ENCODE results near the gene HTR1D.

HTR1D gene

GRCh38 chr1:23184212-23184934, 32.9 kb downstream of the HTR1D start:
- no peak for DNase-seq

DNA sequence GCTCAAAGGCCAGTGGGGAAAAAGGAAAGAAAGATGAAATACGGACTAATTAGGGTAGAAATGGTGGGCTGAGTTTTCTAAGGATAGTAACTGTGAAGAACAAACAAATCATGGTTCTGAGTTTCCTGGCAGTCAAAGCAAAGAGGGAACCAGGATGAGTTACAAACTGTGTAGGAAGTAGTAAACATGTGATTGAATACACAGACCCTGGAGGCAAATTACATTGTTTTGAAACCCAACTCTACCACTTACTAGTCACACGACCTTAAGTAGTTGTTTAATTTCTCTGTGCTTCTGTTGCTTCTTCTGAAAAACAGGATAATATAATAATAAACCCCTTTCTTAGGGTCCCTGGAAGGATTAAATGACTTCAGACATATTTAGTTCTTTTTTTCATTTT, 37.4 kb downstream of the HTR1D start:
- no peak for DNase-seq

GRCh38 chr1:23178950-23179349, 38.4 kb downstream of the HTR1D start:
- DNase-seq = no peak

GRCh38 chr1:23178414-23178813, 38.9 kb downstream of the HTR1D start:
- DNase-seq = no peak

DNA sequence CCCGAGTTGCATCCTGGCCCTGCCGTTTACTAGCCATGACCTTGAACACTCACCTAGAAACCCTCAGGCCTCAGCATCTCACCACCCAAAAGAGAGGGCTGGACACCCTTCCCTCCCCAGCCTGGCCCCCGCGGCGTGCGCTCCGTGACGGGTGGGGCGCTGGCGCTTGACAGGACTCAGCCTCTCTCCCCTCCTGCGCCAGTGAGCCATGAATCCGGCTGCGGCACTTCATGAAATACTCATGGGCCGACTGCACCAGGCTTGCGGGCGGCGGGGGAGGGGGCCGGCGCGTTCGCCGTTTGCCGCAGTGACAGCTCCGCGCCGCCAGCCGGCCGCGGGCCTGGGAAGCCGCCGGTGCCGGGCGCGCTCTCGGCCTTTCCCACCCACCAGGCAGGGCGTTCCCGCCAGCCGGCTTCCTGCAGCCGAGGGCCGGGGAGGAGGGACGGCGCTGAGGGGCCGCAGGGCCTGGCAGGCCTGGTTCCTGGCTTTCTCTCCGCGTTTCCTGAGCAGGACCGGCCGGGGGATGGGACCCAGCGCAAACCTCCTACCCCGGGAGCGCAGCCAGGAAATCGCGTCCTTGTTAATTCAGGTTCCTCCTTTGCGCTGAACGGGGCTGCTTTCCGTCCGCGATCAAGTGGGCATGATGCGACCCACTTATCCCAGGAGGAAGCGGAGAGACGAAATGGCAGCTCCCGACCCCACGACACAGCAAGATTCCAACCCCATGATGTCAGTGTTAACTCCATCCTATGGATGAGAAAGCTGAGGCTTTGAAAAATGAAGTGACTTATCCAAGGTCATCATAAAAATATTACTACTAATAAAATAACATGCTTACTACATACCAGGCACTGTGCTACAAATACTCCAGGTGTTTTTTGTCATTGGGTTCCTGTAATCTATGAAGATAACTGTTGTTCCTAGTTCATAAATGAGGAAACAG, 39.6 kb downstream of the HTR1D start:
- DNase-seq = peak; percentile 38

DNA sequence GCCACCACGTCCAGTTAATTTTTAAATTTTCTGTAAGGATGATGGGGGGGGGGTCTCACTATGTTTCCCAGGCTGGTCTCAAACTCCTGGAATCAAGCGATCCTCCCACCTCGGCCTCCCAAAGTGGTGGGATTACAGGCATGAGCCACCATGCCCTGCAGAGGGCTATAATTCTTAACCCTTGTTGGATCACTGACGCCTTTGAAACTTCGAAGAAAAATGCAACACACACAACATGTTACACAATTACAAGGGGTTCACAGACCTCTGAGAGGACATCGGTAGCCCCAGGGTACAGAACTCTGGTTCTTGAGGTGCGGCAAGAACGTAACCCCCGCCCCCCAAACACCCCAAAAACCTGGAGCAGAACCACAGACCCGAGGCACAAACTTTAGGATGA, 40.3 kb downstream of the HTR1D start:
- DNase-seq = no peak

GRCh38 chr1:23174426-23175110, 42.7 kb downstream of the HTR1D start:
- DNase-seq = no peak

DNA sequence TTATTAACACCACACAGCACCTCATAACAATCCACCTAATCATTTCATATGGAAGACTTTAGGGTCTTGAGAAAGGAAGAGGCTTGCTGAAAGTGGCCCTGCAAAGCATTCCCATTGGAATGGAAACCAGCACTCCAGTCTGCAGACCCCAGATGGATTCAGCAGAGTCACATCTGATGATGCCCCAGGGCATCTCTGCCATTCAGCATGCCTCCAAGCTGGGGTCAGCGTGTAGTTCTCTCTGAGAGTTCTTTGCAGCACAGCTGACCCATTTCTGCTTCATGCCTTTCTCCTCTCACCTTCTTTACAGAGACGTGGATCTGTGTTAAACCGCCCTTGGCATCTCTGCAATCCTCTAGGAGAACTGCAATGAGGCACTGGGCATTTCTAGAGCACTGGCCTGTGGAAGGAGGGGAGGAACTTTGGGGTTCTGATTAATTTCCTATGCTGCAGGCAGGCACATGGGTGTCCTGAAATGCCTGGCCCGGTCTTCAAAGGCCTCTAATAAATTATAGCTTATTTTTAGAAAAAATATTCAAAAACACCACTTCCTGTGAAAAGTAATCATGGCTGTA, 46.0 kb downstream of the HTR1D start:
- no peak for DNase-seq

GRCh38 chr1:23169727-23170335, 47.5 kb downstream of the HTR1D start:
- DNase-seq = peak; percentile 57

GRCh38 chr1:23169195-23169575, 48.1 kb downstream of the HTR1D start:
- no peak for DNase-seq

DNA sequence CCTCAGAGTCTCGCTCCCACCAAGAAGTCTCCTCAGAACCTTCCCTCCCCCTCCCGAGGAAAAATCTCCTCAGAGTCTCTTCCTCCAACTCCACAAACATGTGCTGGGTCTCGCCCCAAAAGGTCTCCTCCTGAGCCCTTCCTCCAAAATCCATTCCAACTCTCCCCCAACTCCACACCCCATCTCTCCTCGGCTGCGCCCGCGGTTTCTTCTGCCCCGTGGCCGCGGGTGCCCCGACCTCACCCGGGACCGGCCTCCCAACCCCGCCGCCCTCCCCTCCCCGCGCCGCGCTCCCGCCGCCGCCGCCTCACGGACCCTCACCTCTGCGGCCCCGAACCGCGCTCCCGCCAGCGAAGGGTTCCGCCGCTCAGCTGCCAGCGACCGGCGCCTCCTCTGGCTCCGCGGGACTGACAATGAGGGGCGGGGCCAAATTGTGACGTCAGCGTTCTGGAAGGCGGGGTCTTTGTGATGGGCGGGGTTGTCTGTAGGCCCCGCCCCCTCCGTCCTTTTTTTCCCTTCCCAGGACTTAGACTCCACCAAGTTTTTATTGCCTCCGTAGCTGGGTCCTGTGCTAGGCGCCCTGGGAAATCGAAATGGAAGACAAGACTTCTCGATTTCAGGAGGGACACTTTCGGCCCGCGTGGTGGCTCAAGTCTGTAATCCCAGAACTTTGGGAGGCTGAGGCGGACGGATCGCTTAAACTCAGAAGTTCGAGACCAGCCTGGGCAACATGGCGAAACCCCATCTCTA, 48.7 kb downstream of the HTR1D start, which contains the start of gene LUZP1:
Gene LUZP1 (minus strand): TSS at position 412 of the 750 bp plus-strand sequence.
- peak; percentile 60 for DNase-seq

DNA sequence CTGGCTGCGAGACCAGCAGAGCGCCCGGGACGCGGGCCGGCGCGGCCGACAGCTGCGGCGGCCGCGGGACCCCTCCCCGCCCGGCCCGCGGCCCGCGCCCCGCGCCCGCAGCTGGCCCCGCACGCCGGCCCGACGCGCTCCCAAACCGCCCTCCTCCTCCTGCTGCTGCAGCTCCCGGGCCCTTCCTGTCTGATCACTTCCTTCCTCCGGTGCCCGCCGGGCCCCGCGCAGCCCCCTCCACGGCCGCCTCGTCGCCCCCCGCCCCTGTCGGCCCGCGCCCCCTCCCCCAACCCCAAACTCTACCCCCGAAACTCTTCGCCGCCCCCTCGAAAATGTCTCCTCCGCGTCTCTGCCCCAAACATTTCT, 49.2 kb downstream of the HTR1D start:
- DNase-seq = no peak

DNA sequence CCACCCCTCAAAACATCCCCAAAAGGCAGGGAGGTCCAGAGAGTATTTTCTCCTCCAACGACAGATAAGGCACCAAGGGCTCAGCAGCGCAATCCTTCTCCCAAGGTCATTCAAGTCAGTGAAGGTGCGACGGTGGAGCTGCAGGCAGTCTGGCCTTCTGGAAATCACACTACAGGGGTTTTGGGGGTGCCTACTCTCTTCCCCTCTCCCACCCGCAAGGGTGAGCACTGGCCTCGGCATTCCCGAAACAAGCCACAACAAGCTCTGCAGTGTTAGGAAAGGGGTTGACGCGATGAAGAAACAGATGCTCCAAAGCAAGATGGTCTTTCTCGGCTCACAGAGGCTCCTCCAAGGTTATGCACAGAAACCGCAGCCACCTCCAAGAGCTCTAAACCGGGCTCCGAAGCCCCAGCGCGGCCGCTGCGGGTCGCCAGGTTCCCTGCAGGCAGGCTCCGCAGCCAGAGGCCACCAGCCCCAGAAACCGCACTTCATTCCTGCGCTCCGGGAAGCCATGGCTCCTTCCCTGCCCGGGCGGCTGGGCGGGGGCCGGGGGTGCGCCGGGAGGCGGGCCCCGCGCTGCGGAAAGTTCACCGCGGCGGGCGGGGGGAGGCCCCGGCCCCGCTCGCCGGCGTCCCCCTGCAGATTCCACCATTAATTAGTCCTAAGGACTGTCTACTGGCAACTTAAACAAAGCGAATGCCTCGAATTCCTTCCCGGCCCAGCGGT, 49.8 kb downstream of the HTR1D start:
- DNase-seq = no peak

DNA sequence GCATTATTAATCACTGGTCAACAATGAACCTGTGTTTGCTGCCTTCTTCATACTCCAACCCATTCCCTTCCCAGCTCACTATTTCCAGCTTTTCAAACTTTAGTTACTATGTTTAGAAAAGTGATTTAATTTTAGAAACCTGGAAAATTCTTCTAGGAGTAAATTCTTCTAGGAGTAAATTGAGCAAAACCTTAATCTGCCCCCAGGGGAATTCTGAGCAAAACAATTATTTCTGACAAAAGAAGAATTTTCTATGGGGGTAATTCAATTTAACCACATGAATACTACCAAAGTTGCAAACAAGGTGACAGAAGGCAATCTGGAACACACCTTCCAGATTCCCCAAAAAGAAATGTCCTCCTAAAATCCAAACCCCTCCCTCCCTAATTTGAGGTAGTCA, 50.4 kb downstream of the HTR1D start:
- no peak for DNase-seq

- no peak for DNase-seq
Observed at GRCh38 chr1:23163395-23163794, 53.9 kb downstream of the HTR1D start.

- DNase-seq = no peak
Observed at GRCh38 chr1:23159963-23160877, 57.1 kb downstream of the HTR1D start.

- DNase-seq = no peak
Observed at GRCh38 chr1:23156940-23157339, 60.4 kb downstream of the HTR1D start.

DNA sequence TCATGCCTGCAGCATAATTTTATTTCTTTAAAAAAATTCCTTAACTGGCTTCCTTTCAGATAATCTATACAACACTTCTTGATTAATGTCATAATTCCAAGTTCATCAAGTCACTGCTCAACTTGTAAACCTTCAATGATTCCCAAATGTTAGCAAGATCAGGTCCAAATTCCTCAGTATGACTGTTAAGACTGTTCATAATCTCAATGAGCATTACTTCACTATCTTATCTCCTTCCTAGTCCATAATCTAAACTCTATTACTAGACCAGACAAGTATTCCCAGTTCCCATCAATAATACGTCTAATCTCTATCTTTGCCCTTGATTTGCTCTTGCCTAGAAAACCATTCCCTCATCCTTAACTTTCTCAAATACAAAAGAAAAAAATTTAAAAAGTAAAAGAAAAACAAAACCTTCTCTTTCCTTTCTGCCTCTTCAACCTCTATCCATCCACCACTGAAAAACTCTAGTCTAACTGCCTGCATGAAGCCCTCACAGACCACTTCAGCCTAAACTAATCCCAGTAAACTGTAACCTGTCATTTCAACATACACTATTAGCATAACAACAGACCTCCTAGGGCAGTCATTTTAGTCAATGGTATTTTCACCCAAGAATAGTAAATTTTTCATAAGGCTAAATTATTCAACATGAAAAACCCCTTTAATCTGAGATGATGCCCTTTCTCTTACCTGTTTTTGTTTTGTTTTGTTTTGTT, 64.2 kb downstream of the HTR1D start:
- no peak for DNase-seq

DNA sequence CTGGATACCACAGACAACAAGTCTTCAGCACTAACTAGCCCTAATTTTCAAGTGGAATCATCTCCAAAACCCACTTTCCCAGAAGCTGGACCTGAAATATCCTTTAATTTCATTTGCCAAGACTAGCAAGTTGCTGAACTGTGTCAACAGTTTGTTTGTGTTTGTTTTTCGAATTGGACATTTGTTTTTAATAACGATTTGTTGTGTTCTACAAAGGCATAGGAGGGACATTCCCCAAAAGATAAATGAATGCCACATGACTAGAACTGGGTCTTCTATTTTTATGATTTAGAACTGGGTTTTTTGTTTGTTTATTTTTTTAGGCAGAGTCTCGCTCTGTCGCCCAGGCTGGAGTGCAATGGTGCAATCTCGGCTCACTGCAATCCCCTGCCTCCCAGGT, 66.6 kb downstream of the HTR1D start:
- no peak for DNase-seq

Measured in DMS153 (cell line).